Measurements from ENCODE around the gene MAT2B.
"Not testable (repeated sequence)": the region's sequence is repeated elsewhere in the genome, so short reads cannot be mapped to it uniquely, and the experiment has no call there.

The MAT2B gene

GRCh38 chr5:163504079-163504931 is 1.1 kb upstream of the MAT2B start:
- DNase-seq: peak; percentile 52

- no peak for DNase-seq
Measured at GRCh38 chr5:163505049-163505367, 411 bp upstream of the MAT2B start.

GRCh38 chr5:163506095-163506457 is 657 bp downstream of the MAT2B start:
- no peak for DNase-seq

- no peak for DNase-seq
Measured at GRCh38 chr5:163506726-163507125, 1.3 kb downstream of the MAT2B start.

GRCh38 chr5:163508753-163509152 is 3.3 kb downstream of the MAT2B start:
- no peak for DNase-seq

GRCh38 chr5:163509291-163509951 is 4.0 kb downstream of the MAT2B start:
- DNase-seq: no peak

- no peak for DNase-seq
Measured at GRCh38 chr5:163512526-163512925, 7.1 kb downstream of the MAT2B start.

GRCh38 chr5:163525096-163525495 is 19.7 kb downstream of the MAT2B start:
- no peak for DNase-seq

- no peak for DNase-seq
Measured at GRCh38 chr5:163529698-163530097, 24.3 kb downstream of the MAT2B start.

GRCh38 chr5:163531272-163531671 is 25.9 kb downstream of the MAT2B start:
- DNase-seq: no peak

GRCh38 chr5:163532171-163533084 is 27.0 kb downstream of the MAT2B start:
- DNase-seq: no peak

- no peak for DNase-seq
Measured at GRCh38 chr5:163533223-163533622, 27.8 kb downstream of the MAT2B start.

- DNase-seq: no peak
Measured at GRCh38 chr5:163534492-163535094, 29.2 kb downstream of the MAT2B start.

GRCh38 chr5:163535290-163535689 is 29.9 kb downstream of the MAT2B start:
- no peak for DNase-seq

- DNase-seq: not testable (repeated sequence)
Measured at GRCh38 chr5:163536442-163536841, 31.0 kb downstream of the MAT2B start.

GRCh38 chr5:163540696-163541095 is 35.3 kb downstream of the MAT2B start:
- DNase-seq: no peak

GRCh38 chr5:163542771-163543170 is 37.4 kb downstream of the MAT2B start:
- DNase-seq: no peak

- no peak for DNase-seq
Measured at GRCh38 chr5:163544041-163544440, 38.6 kb downstream of the MAT2B start.

GRCh38 chr5:163544836-163545235 is 39.4 kb downstream of the MAT2B start:
- DNase-seq: no peak

GRCh38 chr5:163548649-163549048 is 43.2 kb downstream of the MAT2B start:
- no peak for DNase-seq

- no peak for DNase-seq
Measured at GRCh38 chr5:163551156-163551555, 45.7 kb downstream of the MAT2B start.

GRCh38 chr5:163552536-163552935 is 47.1 kb downstream of the MAT2B start:
- no peak for DNase-seq

- DNase-seq: no peak
Measured at GRCh38 chr5:163561339-163561738, 55.9 kb downstream of the MAT2B start.

Measured in CD4-positive, alpha-beta T cell treated with Interleukin-15 for 1 hour (primary cell).